H9 (cell line): ENCODE measurements around the gene RGPD4. TPM values are rescaled to one million over a fixed set of nuclear protein-coding genes. Genes with fewer than 3 reads are reported as not detected.

Source experiments
- DNase-seq: peaks from one replicate; pipeline ENCODE4 v3.0.0-alpha.2; 2017
- H2AFZ ChIP-seq: one replicate; pipeline ENCODE4 v1.6.1; 2013; ENCODE audit warnings: mild to moderate bottlenecking, low read length, control low read depth, moderate library complexity
- H2AK5ac ChIP-seq: 2 replicates; pipeline ENCODE4 v1.6.1; 2013; ENCODE audit warnings: low read length, control low read depth, mixed read lengths; ENCODE audit not compliant: insufficient read length
- H2BK120ac ChIP-seq: one replicate; pipeline ENCODE4 v1.6.1; 2013; ENCODE audit warnings: low read depth, mild to moderate bottlenecking, low read length, control low read depth, inconsistent platforms; ENCODE audit not compliant: poor library complexity, severe bottlenecking
- H2BK12ac ChIP-seq: 2 replicates; pipeline ENCODE4 v1.6.1; 2013; ENCODE audit warnings: low read length, control low read depth, mixed read lengths, low read depth; ENCODE audit not compliant: insufficient read length
- H2BK15ac ChIP-seq: 2 replicates; pipeline ENCODE4 v1.6.1; 2013; ENCODE audit warnings: low read depth, low read length, control low read depth
- H2BK20ac ChIP-seq: one replicate; pipeline ENCODE4 v1.6.1; 2013; ENCODE audit warnings: low read depth, mild to moderate bottlenecking, low read length, control low read depth, inconsistent platforms; ENCODE audit not compliant: poor library complexity, severe bottlenecking
- H2BK5ac ChIP-seq: 2 replicates; pipeline ENCODE4 v1.6.1; 2013; ENCODE audit warnings: low read length, control low read depth, mixed read lengths; ENCODE audit not compliant: insufficient read length
- H3K14ac ChIP-seq: 2 replicates; pipeline ENCODE4 v1.6.1; 2013; ENCODE audit warnings: low read length, control low read depth; ENCODE audit not compliant: insufficient read depth
- H3K18ac ChIP-seq: 2 replicates; pipeline ENCODE4 v1.6.1; 2013; ENCODE audit warnings: low read depth, mild to moderate bottlenecking, mixed read lengths, low read length, control low read depth; ENCODE audit not compliant: insufficient read length
- H3K23ac ChIP-seq: 2 replicates; pipeline ENCODE4 v1.6.1; 2013; ENCODE audit warnings: low read length, control low read depth, mixed read lengths, low read depth; ENCODE audit not compliant: insufficient read length
- H3K23me2 ChIP-seq: 2 replicates; pipeline ENCODE4 v1.6.1; 2013; ENCODE audit warnings: low read depth, mild to moderate bottlenecking, mixed read lengths, low read length, control low read depth; ENCODE audit not compliant: insufficient read length, poor library complexity, severe bottlenecking
- H3K27ac ChIP-seq: 2 replicates; pipeline ENCODE4 v1.5.1; 2013; ENCODE audit warnings: low read length, control low read depth, mixed read lengths, low read depth; ENCODE audit not compliant: insufficient read length
- H3K27me3 ChIP-seq: 2 replicates; pipeline ENCODE4 v1.6.1; 2013; ENCODE audit warnings: low read length, control low read depth, inconsistent platforms; ENCODE audit not compliant: insufficient read depth
- H3K4ac ChIP-seq: 2 replicates; pipeline ENCODE4 v1.6.1; 2013; ENCODE audit warnings: low read depth, mild to moderate bottlenecking, control low read depth, inconsistent platforms, low read length, moderate library complexity
- H3K4me1 ChIP-seq: 2 replicates; pipeline ENCODE4 v1.6.1; 2013; ENCODE audit warnings: low read length, control low read depth, inconsistent platforms; ENCODE audit not compliant: insufficient read depth
- H3K4me2 ChIP-seq: 2 replicates; pipeline ENCODE4 v1.6.1; 2013; ENCODE audit warnings: low read length, control low read depth, mixed read lengths; ENCODE audit not compliant: insufficient read length, insufficient read depth
- H3K56ac ChIP-seq: 2 replicates; pipeline ENCODE4 v1.6.1; 2013; ENCODE audit warnings: low read depth, mild to moderate bottlenecking, mixed read lengths, low read length, control low read depth; ENCODE audit not compliant: insufficient read length
- H3K79me1 ChIP-seq: 2 replicates; pipeline ENCODE4 v1.6.1; 2013; ENCODE audit warnings: low read depth, mild to moderate bottlenecking, moderate library complexity, low read length, control low read depth, inconsistent platforms; ENCODE audit not compliant: insufficient read depth, poor library complexity, severe bottlenecking
- H3K79me2 ChIP-seq: 2 replicates; pipeline ENCODE4 v1.6.1; 2013; ENCODE audit warnings: low read length, control low read depth, inconsistent platforms; ENCODE audit not compliant: insufficient read depth
- H3K9ac ChIP-seq: 2 replicates; pipeline ENCODE4 v1.6.1; 2013; ENCODE audit warnings: low read length, control low read depth, mixed read lengths; ENCODE audit not compliant: insufficient read length; ENCODE audit errors: extremely low read depth
- H3K9me3 ChIP-seq: one replicate; pipeline ENCODE4 v1.6.1; 2013; ENCODE audit warnings: low read depth, low read length, inconsistent platforms; ENCODE audit not compliant: control insufficient read depth
- H3T11ph ChIP-seq: one replicate; pipeline ENCODE4 v1.6.1; 2013; ENCODE audit warnings: mild to moderate bottlenecking, low read length, control low read depth, inconsistent platforms
- H4K20me1 ChIP-seq: one replicate; pipeline ENCODE4 v1.6.1; 2013; ENCODE audit not compliant: control insufficient read depth, insufficient read length, insufficient read depth
- H4K5ac ChIP-seq: 2 replicates; pipeline ENCODE4 v1.6.1; 2013; ENCODE audit warnings: low read depth, mild to moderate bottlenecking, mixed read lengths, low read length, control low read depth; ENCODE audit not compliant: insufficient read length
- H4K8ac ChIP-seq: replicated peaks from 2 replicates; pipeline ENCODE4 v1.6.1; 2013; ENCODE audit warnings: low read length, control low read depth, mixed read lengths, low read depth; ENCODE audit not compliant: insufficient read length
- H4K91ac ChIP-seq: 2 replicates; pipeline ENCODE4 v1.6.1; 2013; ENCODE audit warnings: low read depth, mild to moderate bottlenecking, moderate library complexity, mixed read lengths, low read length, control low read depth; ENCODE audit not compliant: insufficient read length
- H3K27ac Mint-ChIP-seq, 3 experiments: 2 replicates in 2 of 3; 3 replicates in 1 of 3; pipeline ENCODE4 v1.8.0; 2020 to 2021; ENCODE audit warnings: mixed read lengths in 3 of 3, mild to moderate bottlenecking in 1 of 3, moderate library complexity in 1 of 3
- H3K27me3 Mint-ChIP-seq: 2 replicates; pipeline ENCODE4 v1.8.0; 2021; ENCODE audit warnings: low read depth, mild to moderate bottlenecking, moderate library complexity, mixed read lengths
- H3K36me3 Mint-ChIP-seq, 3 experiments: 2 replicates in 2 of 3; 3 replicates in 1 of 3; pipeline ENCODE4 v1.8.0; 2020 to 2021; ENCODE audit warnings: low read depth in 3 of 3, mixed read lengths in 3 of 3; ENCODE audit not compliant: insufficient read depth in 1 of 3
- H3K4me1 Mint-ChIP-seq, 2 experiments: 2 replicates each; pipeline ENCODE4 v1.8.0; 2020; ENCODE audit warnings: mixed read lengths in 2 of 2
- H3K4me3 Mint-ChIP-seq, 2 experiments: 2 replicates in 1 of 2; 3 replicates in 1 of 2; pipeline ENCODE4 v1.8.0; 2020 to 2021; ENCODE audit warnings: mild to moderate bottlenecking in 2 of 2, mixed read lengths in 2 of 2, moderate library complexity in 1 of 2
- H3K9me3 Mint-ChIP-seq, 2 experiments: 2 replicates in 1 of 2; 3 replicates in 1 of 2; pipeline ENCODE4 v1.8.0; 2020; ENCODE audit warnings: mild to moderate bottlenecking in 2 of 2, mixed read lengths in 2 of 2, moderate library complexity in 1 of 2
- CTCF ChIP-seq: fragments of 200-600 bp; sonication (generic); conservative IDR thresholded peaks from 3 replicates; pipeline ENCODE4 v1.8.0; 2021; ENCODE audit warnings: antibody characterized with exemption, mild to moderate bottlenecking
- WGBS: extraction: QIAGEN DNeasy Blood & Tissue Kit; methylation state at CpG from one replicate; pipeline ENCODE4 v1.1.7; 2013; ENCODE audit warnings: missing lambda C conversion rate, low lambda C conversion rate, mixed read lengths; ENCODE audit not compliant: insufficient read length; ENCODE audit errors: extremely low coverage; 5-methylcytosine and 5-hydroxymethylcytosine counted together
- total RNA-seq: library from RNA; stranded (reverse); gene quantifications from 2 replicates; pipeline ENCODE4 v1.2.1, GENCODE V29; 2021

RGPD4 gene
- total RNA-seq, 1 experiment from 2014 or later: 0.07 TPM

GRCh38 chr2:107927034-107927534 is 100.4 kb downstream of the RGPD4 start:
- Histone ChIP-seq H3K4ac (no peak overlapping the region), H2BK5ac (no peak overlapping the region), H3K23me2 (no peaks in the 10 kb centered on the region), H3K23ac (no peak overlapping the region), H3K56ac (no peak overlapping the region), H3K9me3 (no peaks in the 10 kb centered on the region), H3K79me1 (no peaks in the 10 kb centered on the region), H2BK12ac (no peak overlapping the region), H2BK120ac (no peak overlapping the region), H2BK15ac (no peak overlapping the region), H2AK5ac (no peak overlapping the region), H2AFZ (no peak overlapping the region), H3K4me2 (no peak overlapping the region), H3K27me3 (no peaks in the 10 kb centered on the region), H4K8ac (no peak overlapping the region), H4K91ac (no peak overlapping the region), H3T11ph (no peak overlapping the region), H2BK20ac (no peak overlapping the region), H3K14ac (no peak overlapping the region), H3K4me1 (no peaks in the 10 kb centered on the region), H4K20me1 (no peaks in the 10 kb centered on the region), H3K18ac (no peak overlapping the region), H3K27ac (no peak overlapping the region), H3K9ac (no peak overlapping the region), H4K5ac (no peak overlapping the region), H3K79me2 (no peaks in the 10 kb centered on the region)
- WGBS: no CpG with 5 or more reads among the region's 3 CpGs
- H3K36me3 Mint-ChIP-seq: no peaks in the 10 kb centered on the region
- H3K4me1 Mint-ChIP-seq: no peaks in the 10 kb centered on the region
- H3K27ac Mint-ChIP-seq: no peak overlapping the region
- no peak for DNase-seq
- H3K27me3 Mint-ChIP-seq: no peaks in the 10 kb centered on the region
- H3K9me3 Mint-ChIP-seq: peaks cover 0 to 2% of the 10 kb centered on the region in 2 experiments; a peak in 1 of 5 replicates
- no peak overlapping the region for H3K4me3 Mint-ChIP-seq
- no peak for TF ChIP-seq CTCF
